Thoracic aorta (tissue), 2 donors: ENCODE data around the gene DBI. TPM values are rescaled to one million over a fixed set of nuclear protein-coding genes. Genes with fewer than 3 reads are reported as not detected.
"Not testable (repeated sequence)": the region's sequence is repeated elsewhere in the genome, so short reads cannot be mapped to it uniquely, and the experiment has no call there.

Experiments
- ATAC-seq: fragments of 150-250 bp; one replicate; pipeline ENCODE4 v1.8.0; 2017; ENCODE audit warnings: low read depth; ENCODE audit not compliant: insufficient number of reproducible peaks, low FRiP score
- DNase-seq: peaks from one replicate; pipeline ENCODE4 v3.0.0-alpha.2; 2020; ENCODE audit warnings: low spot score
- H3K27ac ChIP-seq, 2 donors: fragments of 200-600 bp; sonication (generic); 1 replicate in 1 of 2; 2 replicates in 1 of 2; pipeline ENCODE4 v1.5.1; 2016; ENCODE audit warnings: mild to moderate bottlenecking in 2 of 2, moderate library complexity in 2 of 2
- H3K27me3 ChIP-seq: fragments of 200-600 bp; sonication (generic); replicated peaks from 2 replicates; pipeline ENCODE4 v1.6.0; 2016; ENCODE audit warnings: mild to moderate bottlenecking; ENCODE audit not compliant: insufficient read depth
- H3K36me3 ChIP-seq: fragments of 200-600 bp; sonication (generic); one replicate; pipeline ENCODE4 v1.5.1; 2016
- H3K4me1 ChIP-seq, 2 donors: fragments of 200-600 bp; sonication (generic); 1 replicate in 1 of 2; 2 replicates in 1 of 2; pipeline versions ENCODE4 v1.5.1 to v1.6.0; 2016; ENCODE audit warnings: low read depth in 2 of 2, mild to moderate bottlenecking in 1 of 2; ENCODE audit not compliant: control insufficient read depth in 1 of 2
- H3K4me3 ChIP-seq: fragments of 200-600 bp; sonication (generic); 2 replicates; pipeline ENCODE4 v1.5.1; 2016; ENCODE audit warnings: mild to moderate bottlenecking
- H3K9me3 ChIP-seq: fragments of 200-600 bp; sonication (generic); 2 replicates; pipeline ENCODE4 v1.5.1; 2016
- CTCF ChIP-seq: fragments of 200-600 bp; sonication (generic); IDR thresholded peaks from one replicate; pipeline ENCODE4 v1.5.1; 2019; ENCODE audit warnings: antibody characterized with exemption
- total RNA-seq, 2 donors: library from RNA; depleted of rRNA; stranded (reverse); fragments of >200 nt; gene quantifications; one replicate each; pipeline versions ENCODE4 v1.1.0 to v1.2.3, GENCODE V29; 2016

The DBI gene
- total RNA-seq, 2 donors from 2014 or later, result 63.8 to 68.6 TPM

- Histone ChIP-seq H3K27ac (no peak overlapping the region), H3K27me3 (no peaks in the 10 kb centered on the region), H3K4me3 (no peak overlapping the region), H3K9me3 (peaks cover 2% of the 10 kb centered on the region), H3K36me3 (peaks cover 46% of the 10 kb centered on the region), H3K4me1 (peaks cover 18 to 22% of the 10 kb centered on the region in 2 donors)
- ATAC-seq, result no peak
- TF ChIP-seq CTCF, result no peak
- no peak for DNase-seq
Measured at GRCh38 chr2:119369845-119370244, 3.1 kb downstream of the DBI start.

DNA sequence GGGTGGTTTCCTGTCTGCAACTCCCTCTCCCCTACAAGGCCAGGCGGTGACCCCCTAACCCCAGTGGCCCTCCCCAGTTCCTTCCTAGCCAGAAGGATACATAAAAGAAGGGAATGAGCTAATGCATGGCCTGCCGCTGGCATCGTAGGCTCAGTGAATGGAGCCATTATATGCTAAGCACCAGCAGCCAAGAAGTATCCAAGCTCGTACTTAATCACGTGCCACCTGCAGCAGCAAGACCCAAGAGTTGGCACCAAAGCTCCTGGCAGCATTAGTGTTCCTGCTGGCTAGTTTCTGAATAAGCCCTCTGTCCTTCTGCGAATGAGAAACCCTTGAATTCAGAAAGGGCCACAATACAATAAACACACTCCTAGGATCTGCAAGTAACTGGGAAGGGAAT lies 4.3 kb downstream of the DBI start:
- peaks cover 46% of the 10 kb centered on the region for H3K36me3 ChIP-seq
- H3K4me3 ChIP-seq, result no peak overlapping the region
- H3K4me1 ChIP-seq, result peaks cover 6 to 10% of the 10 kb centered on the region in 2 donors
- H3K9me3 ChIP-seq, result peaks cover 2% of the 10 kb centered on the region
- no peak overlapping the region for H3K27ac ChIP-seq
- DNase-seq (no peak), ATAC-seq (no peak)
- H3K27me3 ChIP-seq, result no peaks in the 10 kb centered on the region
- no peak for TF ChIP-seq CTCF

DNA sequence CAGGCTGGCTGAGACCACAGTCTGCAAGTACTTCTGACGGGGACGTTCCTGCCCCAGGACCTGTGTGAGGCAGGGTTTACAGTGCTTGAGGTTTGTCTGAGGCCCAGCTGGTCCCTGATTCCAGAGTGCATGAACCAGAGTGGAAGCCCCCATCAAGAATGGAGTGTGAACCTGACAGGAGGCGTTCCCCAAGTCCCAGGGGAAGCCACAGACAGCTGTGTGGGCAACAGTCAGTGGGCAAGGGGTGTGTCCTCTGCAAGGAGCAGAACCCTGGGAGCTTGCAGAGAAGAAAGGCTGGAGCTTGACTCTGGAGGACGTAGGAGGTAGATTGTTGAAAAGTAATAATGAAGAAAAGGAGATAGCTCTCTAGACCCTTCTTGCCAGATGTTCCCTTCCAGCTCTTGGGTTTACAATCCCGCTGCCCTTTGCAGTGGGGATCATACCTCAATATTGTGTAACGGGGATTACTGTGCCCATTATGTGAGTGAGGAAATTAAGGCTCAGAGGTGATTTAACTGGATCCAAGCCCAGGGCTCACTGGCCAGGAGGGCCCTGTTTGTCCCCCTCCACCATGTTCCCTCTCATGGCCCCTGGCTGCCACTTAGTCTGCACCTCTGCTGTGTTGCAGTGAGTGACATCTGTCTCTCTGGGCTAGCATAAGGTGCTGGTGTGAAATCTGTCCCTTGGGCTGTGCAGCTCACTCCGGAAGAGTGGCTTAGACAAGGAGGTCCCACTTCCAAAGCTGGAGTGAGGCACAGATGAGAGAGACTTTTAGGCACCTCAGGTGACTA lies 6.2 kb downstream of the DBI start:
- no peak for ATAC-seq
- Histone ChIP-seq H3K4me1 (peaks cover 4 to 5% of the 10 kb centered on the region in 2 donors), H3K4me3 (no peak overlapping the region), H3K36me3 (peaks cover 46% of the 10 kb centered on the region), H3K27ac (no peak overlapping the region), H3K27me3 (no peaks in the 10 kb centered on the region), H3K9me3 (peaks cover 2% of the 10 kb centered on the region)
- DNase-seq, result no peak
- TF ChIP-seq CTCF, result no peak

GRCh38 chr2:119373907-119374745 lies 7.3 kb downstream of the DBI start:
- ATAC-seq, DNase-seq: not testable (repeated sequence)
- H3K36me3 ChIP-seq, result peaks cover 40% of the 10 kb centered on the region

DNA sequence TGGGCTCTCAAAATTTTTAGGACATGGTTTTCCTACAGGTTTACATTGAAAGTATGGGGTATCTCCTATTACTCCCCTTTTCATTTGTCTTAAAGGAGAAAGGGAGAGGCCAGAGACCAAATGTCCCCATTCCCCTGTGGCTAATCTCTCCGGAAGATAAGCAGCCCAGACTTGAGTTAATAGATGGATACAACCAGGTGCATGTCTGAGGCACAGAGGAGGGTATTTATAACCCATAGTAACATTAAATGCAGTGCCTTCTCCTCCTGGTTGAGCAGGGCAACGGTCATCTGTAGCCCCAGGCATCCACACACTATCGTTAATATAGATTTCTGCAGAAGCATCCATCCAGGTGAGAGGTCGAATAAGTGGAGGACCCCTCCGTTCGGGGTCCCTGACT lies 9.6 kb downstream of the DBI start:
- peaks cover 22% of the 10 kb centered on the region for H3K36me3 ChIP-seq
- not testable (repeated sequence) for ATAC-seq, DNase-seq

More at GRCh38 chr2:119373907-119374745, 7.3 kb downstream of the DBI start:
- not testable (repeated sequence) for H3K27me3 ChIP-seq, H3K4me3 ChIP-seq, H3K27ac ChIP-seq, H3K9me3 ChIP-seq, H3K4me1 ChIP-seq

GRCh38 chr2:119376810-119377209 lies 10.0 kb downstream of the DBI start:
- Histone ChIP-seq H3K4me3 (no peak overlapping the region), H3K27ac (no peak overlapping the region), H3K36me3 (peaks cover 18% of the 10 kb centered on the region), H3K4me1 (no peaks in the 10 kb centered on the region), H3K9me3 (peaks cover 2% of the 10 kb centered on the region), H3K27me3 (no peaks in the 10 kb centered on the region)
- no peak for DNase-seq
- no peak for ATAC-seq
- TF ChIP-seq CTCF, result no peak

More for the DNA sequence above, 9.6 kb downstream of the DBI start:
- not testable (repeated sequence) for H3K27ac ChIP-seq, H3K27me3 ChIP-seq, H3K4me1 ChIP-seq, H3K9me3 ChIP-seq, H3K4me3 ChIP-seq
